Stromal cell of bone marrow (primary cell): ENCODE data around the gene CD46.

Experiments used
- DNase-seq: peaks from one replicate; pipeline ENCODE4 v3.0.0-alpha.2; 2012; ENCODE audit warnings: low read depth

The CD46 gene

DNA sequence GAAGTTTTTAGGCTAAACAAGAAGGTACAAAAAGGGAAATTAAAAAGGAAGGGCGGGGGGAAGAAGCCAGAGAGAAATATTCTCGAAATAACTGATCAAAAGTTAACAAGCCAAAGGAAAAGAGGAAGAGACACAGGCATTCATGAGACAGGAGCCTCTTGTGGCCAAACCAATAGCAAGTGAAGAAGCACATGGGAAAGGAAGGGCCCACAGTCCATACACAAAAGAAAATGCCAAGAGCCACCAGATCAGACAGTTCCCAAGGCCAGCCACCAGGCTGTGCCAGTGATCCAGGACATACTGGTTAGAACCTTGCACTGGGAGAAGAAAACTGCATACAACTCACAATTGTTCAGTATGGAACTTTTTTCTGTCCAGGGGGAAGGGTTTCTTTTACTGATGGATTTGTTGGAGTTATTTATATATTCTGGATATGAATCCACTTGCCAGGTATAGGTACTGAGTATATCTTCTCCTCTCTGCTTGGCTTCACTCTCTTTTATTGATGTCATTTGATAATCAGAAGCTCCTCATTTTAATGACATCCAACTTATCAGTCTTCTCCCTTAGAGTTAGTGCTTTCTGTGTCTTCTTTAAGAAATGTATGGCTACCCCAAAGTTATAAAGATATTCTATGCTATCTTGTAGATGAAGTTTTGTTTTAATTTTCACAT lies 76.8 kb downstream of the CD46 start:
- peak; percentile 76 for DNase-seq

DNA sequence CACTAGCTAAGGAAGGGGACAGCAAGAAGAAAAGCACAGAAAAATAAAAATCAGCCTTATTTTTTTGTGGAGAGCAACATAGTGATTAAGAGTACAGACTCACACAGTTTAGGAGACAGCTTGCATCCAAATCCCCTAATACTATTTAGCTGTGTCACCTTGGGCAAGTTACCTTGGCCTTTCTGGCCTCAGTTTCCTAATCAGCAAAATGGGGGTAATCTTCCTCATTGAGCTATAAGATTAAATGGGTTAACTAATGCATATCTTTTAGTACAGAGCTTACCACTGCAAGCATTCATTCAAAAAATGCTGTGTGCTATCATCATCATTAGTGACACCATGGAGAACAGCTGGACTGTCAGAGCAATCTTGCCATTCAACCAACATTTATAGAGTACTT lies 77.7 kb downstream of the CD46 start:
- no peak for DNase-seq

DNA sequence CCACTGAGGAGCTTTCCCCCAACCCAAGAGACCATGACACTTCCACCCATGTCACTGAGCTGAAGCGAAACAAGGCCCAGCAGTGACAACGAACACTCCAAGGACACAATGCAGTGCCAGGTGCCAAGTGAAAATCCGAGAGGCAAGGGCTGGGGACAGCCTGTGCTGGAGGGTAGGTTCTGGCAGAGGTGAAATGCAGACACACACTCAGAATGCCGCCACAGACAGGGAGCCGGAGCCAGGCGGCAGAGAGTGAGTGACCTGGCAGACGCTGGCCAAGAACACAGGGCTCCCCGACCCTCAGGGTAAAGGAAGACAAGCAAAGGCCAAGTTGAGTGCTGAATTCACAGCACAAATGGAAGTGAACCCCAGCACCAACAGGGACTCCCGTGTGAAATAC lies 78.9 kb downstream of the CD46 start:
- no peak for DNase-seq

DNA sequence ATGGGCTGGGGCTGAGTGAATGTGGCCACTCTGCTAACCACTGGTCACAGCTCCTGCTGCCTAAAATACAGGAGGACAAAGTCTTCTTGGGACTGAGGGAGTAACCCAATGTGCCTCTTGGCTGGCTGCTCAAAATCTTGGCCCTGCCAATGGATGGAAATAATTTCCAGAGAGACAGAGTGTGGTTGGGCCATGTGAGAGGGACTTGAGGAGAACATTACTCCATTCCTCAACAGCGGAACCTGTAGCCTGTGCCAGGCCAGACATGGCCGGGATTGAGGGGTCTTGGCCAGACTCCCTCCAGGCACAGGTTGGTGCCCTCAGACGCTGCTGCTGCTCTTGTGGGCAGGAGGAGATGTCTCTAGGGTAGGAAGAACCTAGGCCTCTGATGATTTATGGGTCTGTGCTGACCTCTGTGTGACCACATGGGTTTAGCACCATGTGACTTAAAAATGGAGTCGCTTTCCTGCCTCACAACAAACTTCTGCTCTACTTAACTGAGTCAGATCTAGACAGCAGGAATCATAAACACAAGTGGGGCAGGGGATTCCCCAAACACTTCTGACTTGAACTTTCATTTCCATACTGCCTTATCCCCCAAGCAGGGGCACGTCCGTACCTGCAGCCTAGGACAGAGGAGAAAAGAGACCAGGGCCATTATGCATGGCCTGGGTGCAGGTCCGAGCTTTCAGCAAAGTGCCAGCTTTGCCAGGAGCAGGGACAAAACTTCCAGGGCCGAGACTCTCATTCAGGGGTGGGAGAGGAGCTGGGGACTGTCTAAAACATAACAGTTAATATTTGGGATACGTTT lies 79.9 kb downstream of the CD46 start:
- DNase-seq: no peak

DNA sequence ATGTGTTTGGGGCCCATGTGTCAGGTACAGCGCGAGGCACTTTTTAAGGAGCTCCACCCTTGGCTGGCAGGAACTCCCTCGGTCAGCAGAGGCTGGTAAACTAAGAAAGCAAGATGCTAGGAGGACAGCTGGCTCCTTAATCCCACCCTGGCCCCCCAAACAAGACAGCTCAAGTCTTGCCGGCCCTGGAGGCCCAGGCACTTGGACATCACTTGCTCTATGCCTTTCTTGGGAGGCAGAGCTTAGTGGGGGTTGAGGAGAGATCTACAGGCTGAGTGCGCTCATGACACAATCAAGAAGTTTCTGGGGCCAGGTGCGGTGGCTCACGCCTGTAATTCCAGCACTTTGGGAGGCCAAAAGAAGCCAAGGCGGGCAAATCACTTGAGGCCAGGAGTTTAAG lies 80.9 kb downstream of the CD46 start:
- no peak for DNase-seq

DNA sequence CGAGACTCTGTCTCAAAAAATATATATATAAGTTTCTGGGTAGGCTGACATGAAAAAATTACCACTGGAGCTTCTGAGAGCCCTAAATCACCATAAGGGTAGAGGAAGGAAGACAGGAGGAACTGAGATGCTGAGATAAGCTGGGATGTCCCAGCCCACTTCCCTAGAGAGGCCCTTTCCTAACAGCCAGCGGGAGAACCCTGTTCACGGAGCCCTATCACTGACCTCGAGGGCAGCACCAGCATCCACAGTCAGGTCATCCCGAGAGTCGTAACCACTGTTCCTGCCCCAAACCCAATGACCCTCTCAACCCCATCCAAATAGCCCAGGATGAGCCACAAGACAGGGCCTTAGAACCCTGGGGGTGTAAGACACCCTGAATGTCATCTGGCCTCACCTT lies 81.5 kb downstream of the CD46 start:
- no peak for DNase-seq

DNA sequence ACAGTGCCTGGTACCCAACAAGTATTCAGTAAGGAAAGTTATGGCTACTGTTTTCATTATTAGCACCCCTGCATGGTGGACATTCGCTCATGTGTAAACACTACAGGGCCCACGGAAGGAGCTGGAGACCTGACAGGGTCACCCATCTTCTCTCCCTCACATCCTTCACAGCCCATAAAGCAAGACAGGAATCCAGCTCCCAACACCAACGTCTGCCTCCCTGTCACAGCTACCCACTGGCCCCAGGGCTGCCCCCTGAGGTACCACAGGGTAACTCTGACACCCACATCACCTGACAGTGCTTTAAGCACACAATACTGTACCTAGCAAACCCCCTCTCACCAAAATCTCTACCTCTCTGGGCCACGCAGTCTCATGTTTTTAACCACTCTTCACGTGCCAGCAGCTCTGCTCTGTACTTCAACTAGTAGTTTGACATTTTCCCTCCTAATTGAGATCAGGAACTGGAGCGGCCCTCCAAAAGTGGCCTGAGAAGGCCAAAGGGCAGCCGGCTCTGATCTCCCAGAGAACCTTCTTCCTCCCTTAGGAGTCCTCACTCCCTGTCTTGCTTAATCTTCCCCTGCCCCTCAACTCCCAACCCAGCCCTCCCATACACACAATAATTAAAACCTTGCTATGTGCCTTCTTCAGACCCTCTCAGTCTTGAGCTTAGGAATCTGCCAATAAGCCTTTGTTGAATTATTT lies 82.3 kb downstream of the CD46 start:
- DNase-seq: no peak

DNA sequence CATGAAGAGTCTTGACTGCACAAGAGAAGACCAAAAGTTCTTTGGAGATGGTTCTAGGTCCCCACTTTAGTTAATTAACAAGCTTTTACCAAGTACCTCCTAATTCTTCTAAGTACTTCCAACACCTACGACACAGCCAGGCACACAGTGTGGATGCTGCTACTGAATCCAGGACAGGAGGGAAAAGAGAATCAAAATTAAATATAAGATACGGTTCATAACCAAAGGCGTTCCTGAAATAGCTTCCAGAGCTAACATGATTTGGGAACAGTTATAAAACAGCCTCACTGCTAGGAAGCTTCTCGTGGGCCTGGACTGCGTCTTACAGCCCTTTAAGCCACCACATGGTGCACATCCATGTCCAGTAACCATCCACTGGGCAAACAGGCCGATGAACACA lies 84.1 kb downstream of the CD46 start:
- no peak for DNase-seq

DNA sequence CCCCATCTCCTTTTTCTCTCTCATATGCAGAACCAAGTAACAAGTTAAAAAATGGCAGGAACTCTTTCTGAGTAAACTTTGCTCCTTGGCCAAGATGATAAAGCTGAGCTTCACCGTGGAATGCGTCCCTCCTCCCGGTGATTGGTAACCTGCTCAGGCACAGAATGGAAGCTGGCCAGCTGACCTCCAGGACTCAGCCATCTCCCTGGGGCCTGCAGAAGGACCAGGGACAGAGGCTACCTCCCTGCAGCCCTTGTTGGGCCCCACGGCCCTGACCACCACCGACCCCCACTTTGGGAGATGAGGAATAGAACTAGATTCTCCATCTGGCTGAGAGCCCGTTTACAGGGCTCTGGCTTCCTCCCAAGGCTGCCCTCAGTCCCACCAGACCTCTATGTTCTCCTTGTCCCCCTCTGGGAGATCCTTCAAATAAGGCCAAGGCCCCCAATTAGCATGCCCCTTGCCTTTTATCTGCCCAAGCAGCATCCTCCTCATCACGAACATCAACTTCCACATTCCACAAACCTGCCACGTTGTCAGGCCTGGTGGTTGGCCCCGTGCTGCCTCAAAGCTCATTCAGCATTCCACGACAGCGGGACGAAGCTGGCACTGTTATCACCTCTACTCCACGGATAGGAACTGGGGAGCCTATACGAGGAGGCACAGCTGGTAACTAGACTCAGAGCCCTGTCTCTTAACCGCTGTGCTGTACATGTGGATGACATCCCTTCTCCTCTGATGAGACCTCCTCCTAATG lies 84.9 kb downstream of the CD46 start:
- no peak for DNase-seq

DNA sequence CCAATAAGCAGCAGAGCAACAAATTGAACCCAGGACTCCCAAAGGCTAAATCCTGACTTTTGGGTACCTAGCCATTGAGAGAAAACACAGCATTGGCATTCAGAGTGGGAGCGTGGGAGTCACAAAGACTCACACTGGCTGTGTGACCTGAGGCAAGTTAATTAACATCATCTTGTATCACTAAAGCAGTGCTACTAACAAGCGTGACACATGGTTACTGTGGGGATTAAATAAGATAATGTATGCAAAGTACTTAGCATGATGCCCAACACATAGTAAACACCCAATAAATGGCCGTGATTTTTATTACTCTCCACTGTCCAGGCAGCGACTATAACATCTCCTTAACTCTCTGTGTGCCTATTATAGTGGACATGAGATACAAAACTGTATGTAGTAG lies 85.8 kb downstream of the CD46 start:
- DNase-seq: no peak

DNA sequence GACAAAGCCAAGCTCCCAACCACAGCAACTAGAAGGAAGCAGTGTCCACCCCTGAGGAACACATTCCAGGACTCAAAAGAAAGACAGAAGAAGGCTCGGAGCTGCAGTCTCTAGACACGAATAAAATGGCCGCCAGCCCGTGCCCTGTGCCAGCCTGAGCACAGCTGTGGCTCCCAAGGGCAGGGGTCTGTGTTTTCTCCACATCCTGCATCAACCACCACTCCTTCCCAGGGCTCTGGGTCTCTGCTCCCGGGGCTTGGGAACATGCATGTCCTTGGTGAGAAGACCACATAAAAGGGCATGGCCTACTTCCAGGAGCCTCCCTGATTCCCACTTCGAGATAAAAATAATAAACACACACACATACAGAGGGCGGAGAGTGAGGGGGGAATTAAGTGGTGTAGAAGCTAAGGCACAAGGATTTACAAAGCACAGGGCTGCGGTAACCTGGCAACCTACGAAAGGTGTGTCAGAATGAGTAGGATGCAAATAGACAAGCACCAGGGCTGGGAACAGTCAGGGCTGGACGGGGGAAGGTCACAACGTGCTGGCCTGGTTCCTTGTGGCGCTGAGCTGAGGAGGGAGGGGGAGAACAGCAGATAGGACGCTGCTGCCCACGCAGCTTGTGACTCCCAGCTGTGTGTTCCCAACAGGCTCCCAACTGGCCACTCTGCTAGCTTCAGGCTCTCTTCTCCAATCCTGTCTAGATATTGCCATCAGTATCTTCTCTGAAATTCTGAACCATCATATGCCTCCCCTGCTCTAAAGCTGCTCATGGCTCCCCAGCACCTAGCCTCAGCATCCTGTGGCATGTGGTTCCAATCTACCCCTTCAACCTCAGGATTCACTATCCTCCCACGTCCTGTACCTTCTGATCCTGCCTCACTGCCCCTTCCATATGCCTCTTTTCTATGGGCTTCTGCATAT lies 86.6 kb downstream of the CD46 start:
- no peak for DNase-seq

DNA sequence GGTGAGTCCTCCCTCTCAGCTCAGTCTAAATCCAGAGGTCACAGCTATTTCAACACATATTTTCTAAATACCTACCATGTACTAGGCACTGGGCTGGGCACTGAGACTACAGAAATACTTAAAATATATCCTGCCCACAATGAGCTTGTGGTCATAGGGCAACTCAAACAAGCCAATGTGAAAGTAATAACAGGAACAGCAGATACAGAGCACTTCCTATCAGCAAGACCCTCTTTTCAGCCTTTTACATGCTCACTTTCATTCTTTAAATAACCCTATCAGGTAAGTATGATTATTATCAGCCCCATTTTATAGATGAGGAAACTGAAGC lies 87.2 kb downstream of the CD46 start:
- no peak for DNase-seq

DNA sequence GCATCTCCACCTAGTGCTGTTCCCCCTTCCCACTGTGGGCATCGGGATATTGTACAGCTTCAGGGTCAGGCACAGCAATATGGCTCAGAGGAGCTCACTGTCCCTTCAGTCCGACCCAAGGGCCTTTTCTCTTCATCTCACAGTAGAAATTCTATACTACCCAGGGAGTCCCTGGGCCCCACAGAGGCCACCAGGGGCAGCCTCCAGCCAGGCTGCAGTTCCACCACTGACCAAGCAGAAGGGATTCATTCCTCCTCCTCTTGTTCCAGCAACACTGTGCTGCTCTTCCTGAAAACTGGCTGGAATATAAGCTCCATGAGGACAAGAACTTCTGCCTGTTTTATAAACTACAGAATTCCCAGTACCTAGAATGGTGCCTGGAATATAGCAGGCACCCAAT lies 88.5 kb downstream of the CD46 start:
- no peak for DNase-seq

DNA sequence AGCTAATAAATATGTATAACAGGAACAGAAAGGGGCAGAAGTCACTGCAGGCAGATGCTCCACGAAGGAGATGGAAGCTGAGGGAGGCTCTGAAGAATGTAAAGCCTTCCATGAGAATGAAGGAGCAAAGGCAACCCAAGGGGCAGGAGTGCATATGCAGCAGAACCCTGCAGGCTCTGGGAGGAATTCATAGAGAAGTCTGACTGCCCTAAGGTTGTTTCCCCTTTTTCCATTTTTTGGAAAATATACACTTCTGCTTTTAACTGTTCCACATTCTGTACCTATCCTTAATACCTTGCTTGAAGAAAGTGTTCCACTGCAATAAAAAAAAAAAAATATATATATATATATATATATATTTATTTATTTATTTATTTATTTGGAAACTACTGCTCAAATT lies 89.4 kb downstream of the CD46 start:
- no peak for DNase-seq

DNA sequence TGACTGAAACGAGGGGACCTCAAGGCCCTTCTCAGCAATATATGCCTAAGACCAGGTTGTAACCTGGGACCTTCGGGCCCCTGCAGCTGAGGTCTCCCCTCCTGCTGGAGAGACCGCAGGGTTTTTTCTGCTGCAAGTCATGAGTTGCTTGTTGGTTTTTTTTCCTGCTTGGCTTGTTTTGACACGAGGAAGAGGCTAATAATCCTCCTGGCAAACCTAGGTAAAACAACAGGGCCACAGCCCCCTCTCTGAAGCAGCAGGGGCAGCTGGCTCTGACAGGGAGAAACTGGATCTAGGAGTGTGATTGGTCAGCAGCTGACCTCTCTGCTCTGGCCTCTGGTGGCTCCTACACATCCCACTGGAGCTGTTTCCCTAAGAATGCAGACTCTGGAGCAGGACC lies 90.0 kb downstream of the CD46 start:
- no peak for DNase-seq

DNA sequence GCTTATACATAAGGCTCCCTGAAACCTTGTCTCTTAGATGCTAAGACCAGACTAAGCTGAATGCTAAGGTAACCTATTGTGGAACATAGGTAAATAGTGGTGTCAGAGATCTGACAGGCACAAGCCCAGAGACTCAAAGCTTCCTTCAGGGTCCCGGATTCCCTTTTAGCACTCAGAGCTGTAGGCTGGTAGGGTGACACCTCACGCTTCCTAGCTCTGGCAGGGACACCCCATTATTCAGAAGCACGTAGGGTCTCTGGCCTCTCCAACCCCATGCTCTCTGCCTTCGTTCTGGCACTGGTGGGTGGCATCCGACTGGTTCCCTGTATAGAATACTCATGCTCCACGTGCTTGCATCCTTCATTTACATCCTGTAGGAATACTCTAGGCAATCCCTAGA lies 90.7 kb downstream of the CD46 start:
- no peak for DNase-seq

DNA sequence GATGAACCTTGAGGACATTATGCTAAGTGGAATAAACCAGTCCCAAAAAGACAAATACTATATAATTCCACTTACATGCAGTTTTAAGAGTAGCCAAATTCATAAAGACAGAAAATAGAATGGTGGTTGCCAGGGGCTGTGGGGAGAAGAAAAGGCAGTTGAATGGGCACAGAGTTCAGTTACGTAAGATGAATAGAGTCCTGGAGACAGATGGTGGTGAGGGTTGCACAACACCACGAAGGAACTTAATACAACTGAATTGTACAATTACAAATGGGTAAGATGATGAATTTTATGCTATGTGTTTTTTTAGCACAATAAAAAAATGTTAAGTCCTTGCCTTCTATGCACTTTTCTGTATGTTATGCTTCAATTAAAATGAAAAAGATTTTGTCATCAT lies 92.5 kb downstream of the CD46 start:
- no peak for DNase-seq
